HEK293T (cell line): ENCODE measurements around the gene SLC35G6.

Experiments used
- CTCF ChIA-PET: fragments of 350-600 bp; formaldehyde crosslinking; extraction: SDS; loops from one replicate; lab custom pipeline; 2021; ENCODE audit warnings: antibody characterized with exemption, inconsistent platforms; lab: Yijun Ruan, JAX
- POLR2A ChIA-PET: fragments of 350-600 bp; formaldehyde crosslinking; extraction: SDS; loops from one replicate; lab custom pipeline; 2020; ENCODE audit warnings: antibody characterized with exemption, inconsistent platforms; lab: Yijun Ruan, JAX
- DNase-seq: peaks from one replicate; pipeline ENCODE4 v3.0.0; 2012; ENCODE audit warnings: mixed read lengths; ENCODE audit errors: extremely low spot score
- ARNT ChIP-seq: fragments of 450-650 bp; IDR thresholded peaks from 2 replicates; pipeline ENCODE4 v1.6.1; 2017; ENCODE audit warnings: mild to moderate bottlenecking
- BHLHE40 ChIP-seq: fragments of 450-650 bp; IDR thresholded peaks from 2 replicates; pipeline ENCODE4 v1.6.1; 2016; ENCODE audit warnings: mild to moderate bottlenecking, moderate library complexity, borderline replicate concordance
- CTBP1 ChIP-seq: fragments of 450-650 bp; IDR thresholded peaks from 2 replicates; pipeline ENCODE4 v1.6.1; 2016; ENCODE audit warnings: borderline replicate concordance
- ELF4 ChIP-seq: fragments of 450-650 bp; IDR thresholded peaks from 2 replicates; pipeline ENCODE4 v1.6.1; 2017; ENCODE audit warnings: antibody characterized with exemption
- FOXA1 ChIP-seq: fragments of 450-650 bp; IDR thresholded peaks from 2 replicates; pipeline ENCODE4 v1.6.1; 2016; ENCODE audit warnings: mild to moderate bottlenecking
- FOXK2 ChIP-seq: fragments of 450-650 bp; IDR thresholded peaks from 2 replicates; pipeline ENCODE4 v1.6.1; 2016; ENCODE audit warnings: mild to moderate bottlenecking
- FOXM1 ChIP-seq: fragments of 450-650 bp; IDR thresholded peaks from 2 replicates; pipeline ENCODE4 v1.6.1; 2017; ENCODE audit warnings: mild to moderate bottlenecking, borderline replicate concordance
- HDGF ChIP-seq: fragments of 450-650 bp; IDR thresholded peaks from 2 replicates; pipeline ENCODE4 v1.6.1; 2017; ENCODE audit warnings: antibody characterized with exemption, borderline replicate concordance
- L3MBTL2 ChIP-seq: fragments of 450-650 bp; conservative IDR thresholded peaks from 2 replicates; pipeline ENCODE4 v1.6.1; 2016; ENCODE audit warnings: mild to moderate bottlenecking
- LEF1 ChIP-seq: fragments of 450-650 bp; IDR thresholded peaks from 2 replicates; pipeline ENCODE4 v1.6.1; 2017; ENCODE audit warnings: mild to moderate bottlenecking, borderline replicate concordance
- NFRKB ChIP-seq: fragments of 450-650 bp; IDR thresholded peaks from 2 replicates; pipeline ENCODE4 v1.6.1; 2016; ENCODE audit warnings: mild to moderate bottlenecking, moderate library complexity
- PKNOX1 ChIP-seq: fragments of 450-650 bp; IDR thresholded peaks from 2 replicates; pipeline ENCODE4 v1.6.1; 2016
- SP1 ChIP-seq: fragments of 450-650 bp; IDR thresholded peaks from 2 replicates; pipeline ENCODE4 v1.6.1; 2017
- SUZ12 ChIP-seq: fragments of 450-650 bp; IDR thresholded peaks from 2 replicates; pipeline ENCODE4 v1.6.1; 2016; ENCODE audit warnings: mild to moderate bottlenecking
- TARDBP ChIP-seq: fragments of 450-650 bp; IDR thresholded peaks from 2 replicates; pipeline ENCODE4 v1.6.1; 2016
- ZNF384 ChIP-seq: fragments of 450-650 bp; IDR thresholded peaks from 2 replicates; pipeline ENCODE4 v1.6.1; 2016

The SLC35G6 gene

GRCh38 chr17:7483255-7484066 lies 2.2 kb downstream of the SLC35G6 start:
- peak; percentile 84 for DNase-seq
- peak; percentile 74 for TF ChIP-seq ELF4
- peak; percentile 17; the same call in 1 of the 2 replicates for TF ChIP-seq L3MBTL2
- TF ChIP-seq SP1: no peak
- ChIA-PET CTCF (no interaction called here), POLR2A (interaction anchor here (0.7 to 3.6 kb wide), 8 partner anchors 14 to 154 kb away, joined by 3 to 24 read pairs (median 3); partner anchors contain the start of genes CHRNB1, FGF11, TMEM102 and TMEM256)

- ChIA-PET POLR2A (interaction anchor here (0.7 to 3.6 kb wide), 9 partner anchors 15 to 155 kb away, joined by 3 to 24 read pairs (median 3); partner anchors contain the start of genes CHRNB1, FGF11, TMEM102 and TMEM256), CTCF (no interaction called here)
- DNase-seq: peak; percentile 96
- TF ChIP-seq SUZ12 (no peak), ELF4 (peak; percentile 99), L3MBTL2 (peak; percentile 29; the same call in 1 of the 2 replicates), CTBP1 (no peak; the same call in 1 of the 2 replicates), ARNT (no peak), HDGF (no peak), FOXM1 (peak; percentile 94), PKNOX1 (peak; percentile 81), BHLHE40 (peak; percentile 80; the same call in 1 of the 2 replicates), NFRKB (peak; percentile 43; the same call in 1 of the 2 replicates)
Measured at GRCh38 chr17:7484067-7484918, 3.0 kb downstream of the SLC35G6 start, which contains the start of gene POLR2A. Gene POLR2A, plus strand, starts transcription at chr17:7484366.

- TF ChIP-seq L3MBTL2 (peak; percentile 46; the same call in 1 of the 2 replicates), FOXA1 (no peak), HDGF (peak; percentile 59; the same call in 1 of the 2 replicates)
- DNase-seq: no peak
- ChIA-PET CTCF (no interaction called here), POLR2A (interaction anchor here (0.8 to 3.6 kb wide), 9 partner anchors 16 to 156 kb away, joined by 3 to 24 read pairs (median 4); partner anchors contain the start of genes CHRNB1, FGF11 and NEURL4)
Measured at GRCh38 chr17:7484919-7485377, 3.7 kb downstream of the SLC35G6 start.

GRCh38 chr17:7486181-7486580 lies 4.9 kb downstream of the SLC35G6 start:
- DNase-seq: no peak
- TF ChIP-seq TARDBP: no peak
- TF ChIP-seq SP1: no peak
- TF ChIP-seq ZNF384: no peak
- no peak for TF ChIP-seq LEF1
- TF ChIP-seq ARNT: no peak
- ChIA-PET POLR2A (interaction anchor here (0.9 to 3.6 kb wide), 6 partner anchors 10 to 100 kb away, joined by 3 to 24 read pairs (median 6); partner anchors contain the start of genes CHRNB1 and FGF11), CTCF (interaction anchor here (0.6 to 1.4 kb wide), 4 partner anchors 33 to 129 kb away, joined by 3 to 9 read pairs (median 3); no protein-coding TSS in a partner anchor)

GRCh38 chr17:7490144-7490543 lies 8.9 kb downstream of the SLC35G6 start:
- POLR2A ChIA-PET: no interaction called here
- CTCF ChIA-PET: interaction anchor here (0.6 kb wide), 1 partner anchor 31 kb away, joined by 4 read pairs; no protein-coding TSS in a partner anchor
- TF ChIP-seq NFRKB (no peak), FOXM1 (no peak), FOXK2 (no peak), PKNOX1 (no peak), ZNF384 (no peak), L3MBTL2 (no peak), SP1 (no peak), HDGF (no peak)
- DNase-seq: no peak

GRCh38 chr17:7491583-7491982 lies 10.3 kb downstream of the SLC35G6 start:
- CTCF ChIA-PET: no interaction called here
- DNase-seq: no peak
- POLR2A ChIA-PET: no interaction called here
- no peak for TF ChIP-seq PKNOX1
- TF ChIP-seq FOXM1: no peak
- TF ChIP-seq NFRKB: no peak
- no peak for TF ChIP-seq CTBP1
- no peak for TF ChIP-seq BHLHE40
- no peak for TF ChIP-seq FOXK2
- TF ChIP-seq L3MBTL2: no peak
